WI38 (cell line): ENCODE data around the gene PRR18.

Source experiments
- H3K4me3 ChIP-seq: 2 replicates; pipeline ENCODE4 v1.5.1; 2011; ENCODE audit warnings: low read depth, mild to moderate bottlenecking, control low read depth, low read length
- TF ChIP-seq, protein P1 (sequence below): IDR thresholded peaks from 2 replicates; pipeline ENCODE4 v1.5.1; 2012; ENCODE audit warnings: low read depth, mild to moderate bottlenecking, control low read depth, low read length

PRR18 gene

DNA sequence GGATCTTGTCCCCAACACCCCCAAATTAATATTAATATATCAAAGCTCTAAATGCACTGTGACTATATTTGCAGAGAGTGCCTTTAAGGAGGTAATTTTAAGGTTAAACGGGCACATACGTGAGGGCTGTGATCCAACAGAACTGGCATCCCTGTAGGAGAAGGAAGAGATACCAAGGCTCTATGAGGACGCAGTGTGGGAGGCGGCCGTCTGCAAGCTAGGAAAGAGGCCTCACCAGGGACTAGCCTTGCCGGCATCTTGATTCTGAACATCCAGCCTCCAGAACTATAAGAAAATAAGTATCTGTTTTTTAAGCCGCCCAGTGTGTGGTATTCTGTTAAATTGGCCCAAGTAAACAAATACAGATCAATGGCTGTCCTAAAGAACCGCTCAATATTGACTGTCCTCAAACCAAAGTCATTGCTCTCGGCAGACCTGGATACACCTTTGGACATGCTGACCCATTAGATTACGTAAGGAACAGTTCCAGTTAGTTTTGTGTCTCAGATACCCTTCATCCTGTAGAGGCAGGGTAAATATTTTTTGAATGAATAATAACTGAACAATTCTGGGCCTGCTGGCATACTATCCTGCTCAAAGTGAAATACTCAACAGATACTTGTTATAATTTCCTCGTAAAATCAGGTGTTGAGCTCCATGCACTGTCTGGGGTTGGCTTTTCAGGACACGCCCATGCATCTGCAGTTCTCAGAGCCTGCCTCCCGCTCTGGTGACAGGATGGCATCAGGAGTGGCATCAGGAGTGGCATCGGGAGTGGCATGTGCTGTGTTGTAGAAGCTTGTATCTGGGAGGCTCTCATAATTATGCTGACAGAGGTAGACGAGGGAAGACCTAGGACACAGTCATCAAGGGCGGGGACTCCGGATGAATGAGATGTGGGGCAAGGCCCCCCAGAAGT, 6.3 kb downstream of the PRR18 start:
- no peak overlapping the region for H3K4me3 ChIP-seq
- TF ChIP-seq, protein P1, sequence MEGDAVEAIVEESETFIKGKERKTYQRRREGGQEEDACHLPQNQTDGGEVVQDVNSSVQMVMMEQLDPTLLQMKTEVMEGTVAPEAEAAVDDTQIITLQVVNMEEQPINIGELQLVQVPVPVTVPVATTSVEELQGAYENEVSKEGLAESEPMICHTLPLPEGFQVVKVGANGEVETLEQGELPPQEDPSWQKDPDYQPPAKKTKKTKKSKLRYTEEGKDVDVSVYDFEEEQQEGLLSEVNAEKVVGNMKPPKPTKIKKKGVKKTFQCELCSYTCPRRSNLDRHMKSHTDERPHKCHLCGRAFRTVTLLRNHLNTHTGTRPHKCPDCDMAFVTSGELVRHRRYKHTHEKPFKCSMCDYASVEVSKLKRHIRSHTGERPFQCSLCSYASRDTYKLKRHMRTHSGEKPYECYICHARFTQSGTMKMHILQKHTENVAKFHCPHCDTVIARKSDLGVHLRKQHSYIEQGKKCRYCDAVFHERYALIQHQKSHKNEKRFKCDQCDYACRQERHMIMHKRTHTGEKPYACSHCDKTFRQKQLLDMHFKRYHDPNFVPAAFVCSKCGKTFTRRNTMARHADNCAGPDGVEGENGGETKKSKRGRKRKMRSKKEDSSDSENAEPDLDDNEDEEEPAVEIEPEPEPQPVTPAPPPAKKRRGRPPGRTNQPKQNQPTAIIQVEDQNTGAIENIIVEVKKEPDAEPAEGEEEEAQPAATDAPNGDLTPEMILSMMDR: no peak

DNA sequence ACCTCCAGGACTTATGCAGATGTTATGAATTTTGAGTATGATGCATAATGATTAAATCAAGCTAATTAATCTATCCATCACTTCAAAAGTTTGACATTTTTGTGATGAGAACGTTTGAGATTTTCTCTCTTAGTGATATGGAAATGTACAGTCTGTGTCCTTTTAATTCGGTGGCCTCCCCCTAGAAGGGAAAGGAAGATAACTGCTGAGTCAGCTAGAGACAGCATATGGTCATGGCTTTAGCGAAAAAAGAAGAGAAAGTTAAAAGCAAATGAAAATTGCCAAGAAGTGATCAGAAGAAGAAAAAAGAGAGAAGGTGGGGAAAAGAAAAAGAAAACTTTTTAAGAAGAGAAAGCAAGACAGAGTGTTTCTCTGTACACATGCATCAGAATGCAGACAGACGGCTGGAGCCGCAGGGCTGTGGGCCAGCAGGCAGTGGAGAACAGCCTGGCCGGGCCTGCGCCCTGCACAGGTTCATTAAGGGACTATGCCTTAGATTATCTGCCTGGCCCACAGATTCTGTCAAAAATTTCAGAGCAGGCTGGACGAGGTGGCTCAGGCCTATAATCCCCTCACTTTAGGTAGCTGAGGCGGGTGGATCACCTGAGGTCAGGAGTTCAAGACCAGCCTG, 7.7 kb downstream of the PRR18 start:
- TF ChIP-seq, protein P1: no peak
- no peak overlapping the region for H3K4me3 ChIP-seq

DNA sequence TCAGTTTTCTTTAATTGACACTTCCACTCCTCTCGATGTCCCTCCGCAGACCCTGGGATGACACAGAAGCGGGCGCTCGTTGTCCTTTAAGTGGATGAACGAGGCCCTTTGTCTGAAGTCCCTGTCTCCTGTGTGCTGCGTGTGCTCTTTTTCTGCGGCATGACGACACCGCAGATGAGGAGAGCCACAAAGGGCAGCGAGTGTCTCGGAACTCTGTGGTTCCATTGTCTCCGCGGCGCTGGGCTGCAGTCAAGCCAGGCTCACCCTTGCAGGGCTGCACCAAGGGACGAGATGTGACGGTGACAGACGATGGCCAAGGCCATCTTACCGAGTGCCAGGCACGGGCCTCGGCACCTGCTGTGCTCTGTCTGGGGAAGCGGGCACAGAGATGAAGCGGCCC, 10.6 kb downstream of the PRR18 start:
- no peak overlapping the region for H3K4me3 ChIP-seq
- TF ChIP-seq, protein P1: no peak

DNA sequence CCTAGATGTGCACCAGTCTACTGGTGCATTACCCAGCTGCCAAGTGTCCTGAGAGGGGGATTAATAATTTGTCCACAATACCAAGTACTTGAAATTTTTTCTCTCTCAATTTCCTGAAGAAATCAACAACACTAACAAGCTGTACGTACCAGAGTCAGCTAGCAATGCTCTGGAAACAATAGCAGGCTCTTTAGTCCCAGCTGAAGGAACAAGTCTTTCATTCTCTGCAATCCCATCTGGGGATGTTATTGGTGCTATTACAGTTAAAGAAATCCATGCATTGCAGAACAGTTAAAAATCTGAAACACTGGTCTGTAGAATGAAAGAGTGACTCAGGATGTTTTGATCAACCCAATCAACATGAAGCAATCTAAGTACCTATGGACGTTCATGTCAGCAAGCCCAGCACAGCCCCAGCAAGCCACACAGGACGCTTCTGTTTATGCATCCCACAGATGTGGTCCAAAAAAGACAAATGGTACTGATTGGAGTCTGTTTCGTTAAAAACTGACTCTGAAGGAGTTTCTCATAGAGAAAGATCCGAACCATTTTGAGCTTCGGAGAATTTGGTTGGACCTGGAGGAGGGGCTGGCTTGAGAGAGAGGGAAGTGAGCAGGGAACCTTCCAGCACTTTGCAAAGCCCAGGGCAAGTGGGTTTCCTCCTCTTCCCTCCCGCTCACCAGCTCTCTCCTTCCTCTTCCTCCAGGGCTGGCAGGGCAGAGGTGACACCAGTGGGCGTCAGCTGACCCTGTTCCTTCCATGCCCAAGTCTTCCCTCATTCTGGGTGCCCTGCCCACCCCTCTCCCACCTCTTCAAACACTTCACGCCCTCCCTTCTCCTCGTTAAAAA, 11.9 kb downstream of the PRR18 start:
- TF ChIP-seq, protein P1: no peak
- H3K4me3 ChIP-seq: no peak overlapping the region

DNA sequence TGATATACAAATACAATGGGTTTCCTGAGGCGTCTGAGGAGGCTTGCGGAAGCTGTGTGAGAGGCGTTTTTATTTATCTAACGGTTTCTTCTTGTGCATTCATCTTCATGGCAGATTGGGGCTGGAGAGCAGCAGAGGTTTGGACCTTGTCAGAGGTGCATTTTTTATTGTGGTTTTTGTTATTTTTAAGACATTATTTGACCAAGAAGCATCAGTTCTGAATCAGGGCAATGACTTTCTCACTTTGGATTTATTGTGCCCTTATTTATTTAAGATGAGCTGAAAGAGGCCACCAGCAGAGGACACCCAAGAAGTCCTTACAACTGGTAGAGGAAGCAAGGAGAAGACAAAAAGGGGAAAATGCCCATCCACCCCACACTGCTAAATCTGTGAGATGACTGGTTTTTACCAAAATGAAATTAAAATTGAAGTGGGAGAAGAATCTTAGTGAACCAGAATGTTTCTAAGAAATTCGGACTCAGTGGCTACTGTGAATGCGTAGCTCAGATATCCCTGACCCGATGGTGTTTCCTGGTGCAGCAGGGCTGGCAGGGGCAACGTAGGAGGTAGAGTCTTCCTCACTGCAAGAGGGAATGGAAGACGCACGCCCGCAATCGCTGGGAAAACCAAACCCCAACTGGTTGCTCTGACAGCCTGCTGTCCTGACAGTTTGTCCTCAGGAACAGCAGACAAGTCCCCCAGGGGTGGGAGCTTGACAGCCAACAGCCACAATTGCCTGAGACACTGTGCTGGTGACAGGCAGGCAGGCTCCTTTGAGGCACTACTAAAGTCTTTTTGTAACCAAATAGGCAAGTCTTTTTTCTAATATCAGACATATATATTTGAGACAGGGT, 14.2 kb downstream of the PRR18 start:
- TF ChIP-seq, protein P1: no peak
- H3K4me3 ChIP-seq: no peak overlapping the region

DNA sequence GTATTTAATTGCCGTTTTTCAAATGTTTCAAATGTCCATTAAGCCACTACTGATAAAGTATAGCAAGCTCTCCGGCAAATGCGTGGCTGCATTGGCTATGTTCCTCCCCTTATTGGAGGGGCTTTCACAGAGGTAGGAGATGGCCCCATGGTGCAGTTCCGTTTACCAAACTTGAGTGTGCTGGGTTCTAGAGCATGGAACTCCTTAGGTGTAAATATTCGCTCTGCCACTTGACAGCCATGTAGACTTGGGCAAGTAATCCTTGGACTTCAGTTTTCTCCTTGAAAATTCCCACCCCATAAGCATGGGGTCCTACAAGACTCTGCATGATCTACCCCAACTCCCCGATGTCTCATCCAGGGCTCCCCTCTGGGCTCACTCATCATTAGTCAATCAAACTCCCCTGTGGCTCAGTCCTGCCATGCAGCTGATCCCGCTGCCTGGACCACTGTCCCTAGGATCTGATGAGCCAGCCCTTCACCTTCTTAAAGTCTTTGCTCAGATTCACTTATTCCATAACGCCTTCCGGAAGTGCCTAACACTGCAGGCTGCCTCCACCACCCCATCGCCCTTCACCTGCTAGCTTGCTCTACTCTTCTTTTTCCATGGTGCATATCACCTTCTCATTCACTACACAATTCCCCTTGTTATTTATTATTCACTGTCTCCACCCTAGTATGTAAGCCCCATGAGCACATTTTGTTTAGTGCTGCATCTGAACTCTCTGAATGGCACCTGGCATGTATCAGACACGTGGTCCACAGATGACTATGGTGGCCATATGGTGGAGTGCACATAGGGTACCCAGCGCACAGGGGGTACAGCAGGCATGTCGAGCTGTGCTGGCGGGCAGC, 18.8 kb downstream of the PRR18 start:
- TF ChIP-seq, protein P1: no peak
- no peak overlapping the region for H3K4me3 ChIP-seq
